IPS DF 4.7 (cell line): ENCODE results near the gene FXYD7.

Experiments used
- DNase-seq: peaks from one replicate; pipeline ENCODE4 v3.0.0-alpha.2; 2013; ENCODE audit warnings: low spot score; ENCODE audit errors: extremely low read depth

FXYD7 gene

GRCh38 chr19:35110974-35111373 lies 32.1 kb upstream of the FXYD7 start:
- no peak for DNase-seq

DNA sequence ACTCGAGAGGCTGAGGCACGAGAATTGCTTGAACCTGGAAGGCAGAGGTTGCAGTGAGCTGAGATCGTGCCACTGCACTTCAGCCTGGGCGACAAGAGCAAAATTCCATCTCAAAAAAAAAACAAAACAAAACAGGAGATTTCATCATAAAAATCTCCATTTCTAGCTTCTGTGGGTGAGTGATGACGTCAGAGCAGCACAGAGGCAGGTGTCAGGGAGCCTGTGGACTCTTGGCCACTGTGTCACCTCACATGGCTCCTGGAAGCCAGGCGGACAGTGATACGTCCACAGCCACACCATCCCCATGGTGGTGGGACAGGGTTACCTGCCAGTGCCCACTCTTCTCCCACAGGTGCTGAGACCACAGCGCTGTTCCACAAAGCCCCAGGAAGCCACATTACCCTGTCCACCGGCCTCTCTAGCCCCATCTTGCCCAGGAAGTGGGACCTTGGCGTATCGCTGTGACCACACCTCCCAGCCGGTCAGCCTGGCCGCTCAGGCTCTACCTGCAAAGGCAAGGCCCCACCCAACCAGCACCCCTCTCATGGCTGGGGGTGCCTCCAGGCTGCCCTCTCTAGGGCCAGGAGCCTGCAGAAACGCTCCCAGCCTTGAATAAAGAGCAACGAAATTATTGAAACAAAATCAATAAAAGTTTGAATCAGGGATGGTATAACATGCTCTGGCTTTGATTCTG lies 29.9 kb upstream of the FXYD7 start:
- DNase-seq, result no peak

GRCh38 chr19:35114353-35115176 lies 28.5 kb upstream of the FXYD7 start:
- peak; percentile 80 for DNase-seq

GRCh38 chr19:35115177-35115951 lies 27.7 kb upstream of the FXYD7 start, which contains the start of gene FXYD3:
Gene FXYD3, plus strand, starts transcription at chr19:35115823. Its CDS starts 3,554 bp downstream, at chr19:35119377.
- DNase-seq, result no peak

- no peak for DNase-seq
These were observed 26.8 kb upstream of the FXYD7 start for GRCh38 chr19:35116072-35116801.

DNA sequence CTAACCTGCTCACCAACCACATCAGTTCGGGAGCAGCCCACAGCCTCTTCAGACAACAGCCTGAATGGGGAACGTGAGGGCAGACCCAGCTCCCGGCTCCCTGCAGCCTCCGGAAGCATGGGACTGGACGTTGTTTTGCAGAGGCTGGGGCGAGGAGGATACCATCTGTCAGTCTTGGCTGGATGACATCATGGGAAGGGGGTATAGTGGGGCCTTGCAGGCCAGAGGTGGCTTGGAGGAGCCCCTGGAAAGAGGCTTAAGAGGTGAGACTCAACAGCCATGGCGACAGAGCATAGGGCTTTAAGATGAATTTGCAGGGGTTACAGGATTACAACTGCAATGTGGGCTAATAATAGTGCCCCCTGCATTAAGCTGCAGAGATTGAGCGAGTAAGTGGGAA lies 25.9 kb upstream of the FXYD7 start:
- no peak for DNase-seq

GRCh38 chr19:35117799-35118198 lies 25.3 kb upstream of the FXYD7 start:
- no peak for DNase-seq

- no peak for DNase-seq
These were observed 24.6 kb upstream of the FXYD7 start for GRCh38 chr19:35118268-35119020.

GRCh38 chr19:35119091-35119490 lies 24.0 kb upstream of the FXYD7 start:
- DNase-seq, result no peak

- DNase-seq, result no peak
These were observed 23.4 kb upstream of the FXYD7 start for GRCh38 chr19:35119578-35120155.

GRCh38 chr19:35120492-35120891 lies 22.6 kb upstream of the FXYD7 start:
- no peak for DNase-seq

GRCh38 chr19:35120898-35121297 lies 22.2 kb upstream of the FXYD7 start:
- DNase-seq, result no peak

GRCh38 chr19:35122687-35123551 lies 20.1 kb upstream of the FXYD7 start:
- no peak for DNase-seq

- DNase-seq, result no peak
These were observed 19.5 kb upstream of the FXYD7 start for GRCh38 chr19:35123573-35123972.

GRCh38 chr19:35124098-35125060 lies 18.7 kb upstream of the FXYD7 start:
- no peak for DNase-seq

DNA sequence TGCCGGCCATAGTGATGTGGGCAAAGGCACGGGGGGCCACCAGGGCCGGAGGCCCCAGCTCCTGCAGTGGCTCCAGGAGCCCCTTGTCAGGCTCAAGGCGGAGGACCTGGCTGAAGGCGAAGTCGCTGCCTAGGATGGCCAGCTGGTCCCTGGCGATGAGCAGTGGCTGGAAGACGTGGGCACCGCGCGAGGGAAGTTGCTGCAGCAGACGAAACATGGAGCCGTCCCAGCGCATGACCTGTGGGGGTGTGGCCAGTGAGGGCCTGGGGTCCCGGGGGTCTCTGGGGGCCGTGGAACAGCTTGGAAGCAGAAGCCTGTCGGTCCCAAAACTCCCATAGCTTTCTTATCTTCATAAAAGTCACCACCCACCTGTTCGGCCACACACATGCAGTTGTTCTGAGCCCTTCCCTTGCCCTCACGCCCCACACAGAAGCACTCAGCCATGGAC lies 17.8 kb upstream of the FXYD7 start:
- no peak for DNase-seq

GRCh38 chr19:35125749-35126623 lies 17.1 kb upstream of the FXYD7 start:
- no peak for DNase-seq
